MM.1S (cell line): Measurements from ENCODE around the gene LBHD1.
A peak's percentile ranks its signal among the peaks of the same experiment; 100 is the strongest.

Source experiments
- DNase-seq: peaks from one replicate; pipeline ENCODE4 v3.0.0-alpha.2; 2015
- H2AFZ ChIP-seq: fragments of 300-600 bp; sonication (generic); 2 replicates; pipeline ENCODE4 v1.6.0; 2016; ENCODE audit warnings: antibody characterized with exemption, low read length
- H3F3A ChIP-seq: fragments of 300-600 bp; sonication (generic); 2 replicates; pipeline ENCODE4 v1.6.1; 2016; ENCODE audit warnings: mild to moderate bottlenecking, antibody characterized with exemption, low read length, moderate library complexity, mixed read lengths; ENCODE audit not compliant: insufficient read depth
- H3K27ac ChIP-seq: fragments of 300-600 bp; sonication (generic); 2 replicates; pipeline ENCODE4 v1.5.1; 2016; ENCODE audit warnings: mild to moderate bottlenecking, low read length
- H3K27me3 ChIP-seq: fragments of 300-600 bp; sonication (generic); replicated peaks from 2 replicates; pipeline ENCODE4 v1.6.0; 2016; ENCODE audit warnings: low read length; ENCODE audit not compliant: insufficient read depth
- H3K36me3 ChIP-seq: fragments of 300-600 bp; sonication (generic); replicated peaks from 2 replicates; pipeline ENCODE4 v1.6.1; 2016; ENCODE audit warnings: mild to moderate bottlenecking, low read length, mixed read lengths; ENCODE audit not compliant: insufficient read depth
- H3K4me1 ChIP-seq: fragments of 300-600 bp; sonication (generic); 2 replicates; pipeline ENCODE4 v1.6.1; 2016; ENCODE audit warnings: low read length, mixed read lengths
- H3K4me2 ChIP-seq: fragments of 300-600 bp; sonication (generic); 2 replicates; pipeline ENCODE4 v1.6.0; 2016; ENCODE audit warnings: low read depth, low read length
- H3K4me3 ChIP-seq: fragments of 300-600 bp; sonication (generic); 2 replicates; pipeline ENCODE4 v1.5.1; 2016; ENCODE audit warnings: low read length, mixed read lengths
- H3K79me2 ChIP-seq: fragments of 300-600 bp; sonication (generic); 2 replicates; pipeline ENCODE4 v1.6.1; 2016; ENCODE audit warnings: mixed run types, low read length, mixed read lengths
- H3K9ac ChIP-seq: fragments of 300-600 bp; sonication (generic); 2 replicates; pipeline ENCODE4 v1.6.1; 2016; ENCODE audit warnings: low read length, mixed read lengths
- H3K9me2 ChIP-seq: fragments of 300-600 bp; sonication (generic); replicated peaks from 2 replicates; pipeline ENCODE4 v1.6.1; 2016; ENCODE audit warnings: mild to moderate bottlenecking, low read length, mixed read lengths; ENCODE audit not compliant: insufficient read depth
- H3K9me3 ChIP-seq: fragments of 300-600 bp; sonication (generic); replicated peaks from 2 replicates; pipeline ENCODE4 v1.6.1; 2016; ENCODE audit warnings: mild to moderate bottlenecking, low read length, mixed read lengths; ENCODE audit not compliant: insufficient read depth
- H4K20me1 ChIP-seq: fragments of 300-600 bp; sonication (generic); 2 replicates; pipeline ENCODE4 v1.6.1; 2016; ENCODE audit warnings: mild to moderate bottlenecking, low read length, moderate library complexity, mixed read lengths; ENCODE audit not compliant: insufficient read depth
- CTCF ChIP-seq: fragments of 300-600 bp; sonication (generic); IDR thresholded peaks from 2 replicates; pipeline ENCODE4 v1.5.1; 2016; ENCODE audit warnings: antibody characterized with exemption, low read length, mixed read lengths
- EZH2 ChIP-seq: fragments of 300-600 bp; sonication (generic); optimal IDR thresholded peaks from 2 replicates; pipeline ENCODE3; 2017; ENCODE audit warnings: low read depth, mild to moderate bottlenecking, antibody characterized with exemption, low read length, mixed read lengths
- EZH2phosphoT487 ChIP-seq: fragments of 300-600 bp; sonication (generic); IDR thresholded peaks from 2 replicates; pipeline ENCODE4 v1.6.1; 2018; ENCODE audit warnings: antibody characterized with exemption, low read length

LBHD1 gene

GRCh38 chr11:62627713-62628112 is 44.4 kb downstream of the LBHD1 start:
- no peak overlapping the region for H3K27ac ChIP-seq
- TF ChIP-seq EZH2 (no peak), CTCF (no peak; the same call in 1 of the 2 replicates), EZH2phosphoT487 (no peak)
- H3K9me3 ChIP-seq, result no peaks in the 10 kb centered on the region
- H3K36me3 ChIP-seq, result peaks cover 16% of the 10 kb centered on the region; the same call in 1 of the 2 replicates
- H4K20me1 ChIP-seq, result no peaks in the 10 kb centered on the region
- H3K79me2 ChIP-seq, result peaks cover 2% of the 10 kb centered on the region
- peaks cover 7% of the 10 kb centered on the region for H3F3A ChIP-seq
- no peak overlapping the region for H2AFZ ChIP-seq
- H3K27me3 ChIP-seq, result no peaks in the 10 kb centered on the region
- no peak for DNase-seq
- H3K9ac ChIP-seq, result no peak overlapping the region
- H3K9me2 ChIP-seq, result no peaks in the 10 kb centered on the region
- no peaks in the 10 kb centered on the region for H3K4me1 ChIP-seq
- H3K4me2 ChIP-seq, result no peak overlapping the region
- no peak overlapping the region for H3K4me3 ChIP-seq

- peak overlapping the region; percentile 9; the same call in 1 of the 2 replicates for H3K4me3 ChIP-seq
These were observed 49.5 kb downstream of the LBHD1 start for GRCh38 chr11:62622476-62623089.

GRCh38 chr11:62621567-62622470 is 50.2 kb downstream of the LBHD1 start, which contains the start of gene B3GAT3:
TSS of gene B3GAT3 (minus strand) at chr11:62621986. CDS start at chr11:62621947, 39 bp downstream.
- H3K79me2 ChIP-seq, result peaks cover 14% of the 10 kb centered on the region
- H3K4me2 ChIP-seq, result peak within 1 kb of the TSS; percentile 55
- TF ChIP-seq EZH2 (no peak), CTCF (no peak), EZH2phosphoT487 (no peak)
- H3K4me1 ChIP-seq, result peaks cover 10% of the 10 kb centered on the region
- no peaks in the 10 kb centered on the region for H3K9me3 ChIP-seq
- H3K27me3 ChIP-seq, result no peaks in the 10 kb centered on the region
- H3K36me3 ChIP-seq, result 0 out of 2 replicates have a peak, but pooled peaks cover under 1% of the 10 kb centered on the region
- peak within 1 kb of the TSS; percentile 35 for H2AFZ ChIP-seq
- no peaks in the 10 kb centered on the region for H4K20me1 ChIP-seq
- no peaks in the 10 kb centered on the region for H3K9me2 ChIP-seq
- peak; percentile 99 for DNase-seq
- H3K27ac ChIP-seq, result peak within 1 kb of the TSS; percentile 59; the same call in 1 of the 2 replicates
- peak within 1 kb of the TSS; percentile 80 for H3K4me3 ChIP-seq
- H3K9ac ChIP-seq, result peak within 1 kb of the TSS; percentile 73
- H3F3A ChIP-seq, result peaks cover 25% of the 10 kb centered on the region

More at GRCh38 chr11:62622476-62623089, 49.5 kb downstream of the LBHD1 start:
- Histone ChIP-seq H3K4me2 (peak overlapping the region; percentile 55; the same call in 1 of the 2 replicates), H3K36me3 (0 out of 2 replicates have a peak, but pooled peaks cover 4% of the 10 kb centered on the region), H3K79me2 (peaks cover 14% of the 10 kb centered on the region), H3K9me2 (no peaks in the 10 kb centered on the region), H3K9ac (peak overlapping the region; percentile 11; the same call in 1 of the 2 replicates), H3K27me3 (no peaks in the 10 kb centered on the region), H2AFZ (peak overlapping the region; percentile 20), H4K20me1 (no peaks in the 10 kb centered on the region), H3K27ac (peak overlapping the region; percentile 59; the same call in 1 of the 2 replicates), H3K9me3 (no peaks in the 10 kb centered on the region), H3K4me1 (peaks cover 10% of the 10 kb centered on the region), H3F3A (peaks cover 25% of the 10 kb centered on the region)
- DNase-seq, result no peak
- TF ChIP-seq CTCF, result no peak
- no peak for TF ChIP-seq EZH2phosphoT487
- TF ChIP-seq EZH2, result no peak
